Stomach (tissue), 9 donors: Measurements from ENCODE around the gene C3orf20. TPM values are rescaled to one million over a fixed set of nuclear protein-coding genes. Genes with fewer than 3 reads are reported as not detected.

Experiments
- DNase-seq, 2 donors: peaks; one replicate each; pipeline versions ENCODE4 v3.0.0 to v3.0.0-alpha.2; 2013 to 2019
- H3K27ac ChIP-seq, 5 donors: fragments of 200-600 bp in 4 of 5; sonication (generic) in 4 of 5; one replicate each; pipeline ENCODE4 v1.5.1; 2013 to 2019; ENCODE audit warnings: mild to moderate bottlenecking in 1 of 5, moderate library complexity in 1 of 5
- H3K27me3 ChIP-seq, 3 donors: fragments of 200-600 bp; sonication (generic); one replicate each; pipeline ENCODE4 v1.5.1; 2017 to 2019; ENCODE audit warnings: mixed run types in 1 of 3
- H3K36me3 ChIP-seq, 4 donors: fragments of 200-600 bp; sonication (generic); 1 replicate in 3 of 4; 2 replicates in 1 of 4; pipeline ENCODE4 v1.5.1; 2016 to 2019
- H3K4me1 ChIP-seq, 4 donors: fragments of 200-600 bp; sonication (generic); one replicate each; pipeline ENCODE4 v1.5.1; 2016 to 2019
- H3K4me3 ChIP-seq, 4 donors: fragments of 200-600 bp; sonication (generic) in 3 of 4; one replicate each; pipeline ENCODE4 v1.5.1; 2016 to 2019; ENCODE audit warnings: mild to moderate bottlenecking in 1 of 4
- H3K9me3 ChIP-seq, 4 donors: fragments of 200-600 bp; sonication (generic); one replicate each; pipeline ENCODE4 v1.5.1; 2016 to 2019
- CTCF ChIP-seq, 7 experiments: fragments of 450-650 bp in 4 of 7; fragments of 200-600 bp in 3 of 7; sonication (generic) in 3 of 7; IDR thresholded peaks; one replicate each; pipeline ENCODE4 v1.5.1; 2016 to 2019; ENCODE audit warnings: antibody characterized with exemption in 7 of 7, control low read depth in 2 of 7, mild to moderate bottlenecking in 1 of 7
- EP300 ChIP-seq: sonication (generic); formaldehyde crosslinking; IDR thresholded peaks from one replicate; pipeline ENCODE4 v1.6.1; 2017; ENCODE audit warnings: antibody characterized with exemption
- POLR2A ChIP-seq, 4 donors: fragments of 450-650 bp; IDR thresholded peaks; one replicate each; pipeline ENCODE4 v1.6.1; 2016; ENCODE audit warnings: antibody characterized with exemption in 4 of 4, control low read depth in 2 of 4, mild to moderate bottlenecking in 1 of 4, moderate library complexity in 1 of 4
- POLR2AphosphoS5 ChIP-seq, 3 donors: sonication (generic); formaldehyde crosslinking; IDR thresholded peaks; one replicate each; pipeline ENCODE4 v1.6.1; 2016; ENCODE audit warnings: antibody characterized with exemption in 3 of 3
- whole genome bisulfite sequencing, 5 donors: extraction: QIAGEN DNeasy Blood & Tissue Kit in 3 of 5; methylation state at CpG; one replicate each; pipeline versions ENCODE4 v1.1.5 to v1.1.7; 2013 to 2018; 5-methylcytosine and 5-hydroxymethylcytosine counted together
- intact Hi-C: fragments of 100-400 bp; cut with DNase I; formaldehyde crosslinking; loops from one replicate; pipeline ENCODE4 v1.15.1; 2023; ENCODE audit warnings: low total_unique reads
- polyA plus RNA-seq, 3 donors: library from polyadenylated mRNA; stranded (reverse); fragments of 200-250 nt; gene quantifications; one replicate each; pipeline ENCODE4 v1.2.3, GENCODE V29; 2013
- total RNA-seq, 5 donors: library from RNA; depleted of rRNA; stranded (reverse); fragments of >200 nt; gene quantifications; one replicate each; pipeline versions ENCODE4 v1.1.0 to v1.2.3, GENCODE V29; 2014 to 2016
- donor health status: healthy with polysubstance abuse.
- donor health status: Bipolar disorder and iron deficiency.
- donor health status: healthy.

The C3orf20 gene
- total and polyA plus RNA-seq, 8 donors = 0.37 TPM; not detected in 7

- no peak for DNase-seq
- H3K27ac ChIP-seq = no peak overlapping the region
- TF ChIP-seq POLR2AphosphoS5 (IDR thresholded peaks at IDR 0.05) = no peak
- no peak for TF ChIP-seq EP300
- TF ChIP-seq CTCF (IDR thresholded peaks at IDR 0.05) = no peak
- TF ChIP-seq POLR2A (IDR thresholded peaks at IDR 0.05) = no peak
- no peaks in the 10 kb centered on the region for H3K36me3 ChIP-seq
- H3K4me3 ChIP-seq = no peak overlapping the region
- 46 to 75% (median 72%) methylated on average over 2 of the region's 2 CpGs for WGBS, 5 donors
- intact Hi-C loops = no loop called here
- no peaks in the 10 kb centered on the region for H3K9me3 ChIP-seq
- H3K4me1 ChIP-seq = no peaks in the 10 kb centered on the region
- H3K27me3 ChIP-seq = no peaks in the 10 kb centered on the region
These were observed 13.6 kb downstream of the C3orf20 start for GRCh38 chr3:14688525-14688924.

GRCh38 chr3:14689247-14689980 lies 14.5 kb downstream of the C3orf20 start:
- TF ChIP-seq CTCF (IDR thresholded peaks at IDR 0.05) = no peak
- TF ChIP-seq POLR2A (IDR thresholded peaks at IDR 0.05) = no peak
- TF ChIP-seq POLR2AphosphoS5 (IDR thresholded peaks at IDR 0.05) = no peak
- TF ChIP-seq EP300 = no peak
- no peak overlapping the region for H3K4me3 ChIP-seq
- no peaks in the 10 kb centered on the region for H3K27me3 ChIP-seq
- no peaks in the 10 kb centered on the region for H3K9me3 ChIP-seq
- no peak for DNase-seq
- H3K4me1 ChIP-seq = no peaks in the 10 kb centered on the region
- H3K36me3 ChIP-seq = no peaks in the 10 kb centered on the region
- 60 to 76% (median 72%) methylated on average over 7 of the region's 7 CpGs for WGBS, 5 donors
- intact Hi-C loops = no loop called here
- H3K27ac ChIP-seq = no peak overlapping the region

GRCh38 chr3:14691239-14691638 lies 16.3 kb downstream of the C3orf20 start:
- H3K27me3 ChIP-seq = no peaks in the 10 kb centered on the region
- H3K36me3 ChIP-seq = no peaks in the 10 kb centered on the region
- 78 to 86% (median 82%) methylated on average over 4 of the region's 4 CpGs for WGBS, 5 donors
- H3K9me3 ChIP-seq = no peaks in the 10 kb centered on the region
- intact Hi-C loops = no loop called here
- no peak overlapping the region for H3K27ac ChIP-seq
- no peak for DNase-seq
- H3K4me3 ChIP-seq = no peak overlapping the region
- TF ChIP-seq POLR2AphosphoS5 (IDR thresholded peaks at IDR 0.05) (no peak), POLR2A (IDR thresholded peaks at IDR 0.05) (no peak), CTCF (IDR thresholded peaks at IDR 0.05) (no peak), EP300 (no peak)
- no peaks in the 10 kb centered on the region for H3K4me1 ChIP-seq

- Histone ChIP-seq H3K4me3 (no peak overlapping the region), H3K4me1 (no peaks in the 10 kb centered on the region), H3K27ac (no peak overlapping the region), H3K36me3 (no peaks in the 10 kb centered on the region), H3K27me3 (no peaks in the 10 kb centered on the region), H3K9me3 (no peaks in the 10 kb centered on the region)
- TF ChIP-seq POLR2AphosphoS5 (IDR thresholded peaks at IDR 0.05) = no peak
- TF ChIP-seq POLR2A (IDR thresholded peaks at IDR 0.05) = no peak
- TF ChIP-seq CTCF (IDR thresholded peaks at IDR 0.05) = no peak
- no peak for TF ChIP-seq EP300
- 75 to 97% (median 91%) methylated on average over 1 of the region's 1 CpG for WGBS, 5 donors
- no peak for DNase-seq
- intact Hi-C loops = no loop called here
These were observed 16.8 kb downstream of the C3orf20 start for GRCh38 chr3:14691719-14692118.
